Ishikawa (cell line): Measurements from ENCODE around the gene TLR4.

Experiments
- CEBPB ChIP-seq: IDR thresholded peaks from 2 replicates; pipeline ENCODE4 v1.6.1; 2012
- CREB1 ChIP-seq: IDR thresholded peaks from 2 replicates; pipeline ENCODE4 v1.6.1; 2012; ENCODE audit warnings: low read depth
- EGR1 ChIP-seq: IDR thresholded peaks from 2 replicates; pipeline ENCODE4 v1.6.1; 2012
- EP300 ChIP-seq: IDR thresholded peaks from 2 replicates; pipeline ENCODE4 v1.6.1; 2012; ENCODE audit warnings: borderline replicate concordance
- FOXM1 ChIP-seq: IDR thresholded peaks from 2 replicates; pipeline ENCODE4 v1.6.1; 2012; ENCODE audit warnings: low read depth, borderline replicate concordance
- NFIC ChIP-seq: IDR thresholded peaks from 2 replicates; pipeline ENCODE4 v1.6.1; 2012
- RAD21 ChIP-seq: IDR thresholded peaks from 2 replicates; pipeline ENCODE4 v1.6.1; 2012; ENCODE audit warnings: low read depth
- TAF1 ChIP-seq: IDR thresholded peaks from 2 replicates; pipeline ENCODE4 v1.6.1; 2012; ENCODE audit warnings: low read depth, mild to moderate bottlenecking
- TCF12 ChIP-seq: IDR thresholded peaks from 2 replicates; pipeline ENCODE4 v1.6.1; 2012; ENCODE audit warnings: low read depth
- TEAD4 ChIP-seq: IDR thresholded peaks from 2 replicates; pipeline ENCODE4 v1.6.1; 2012
- YY1 ChIP-seq: IDR thresholded peaks from 2 replicates; pipeline ENCODE4 v1.6.1; 2012; ENCODE audit warnings: low read depth
- ZBTB7A ChIP-seq: IDR thresholded peaks from 2 replicates; pipeline ENCODE4 v1.6.1; 2012; ENCODE audit warnings: low read depth
- TF ChIP-seq, protein P1 (sequence below): IDR thresholded peaks from 2 replicates; pipeline ENCODE4 v1.6.1; 2012
- TF ChIP-seq, protein P2 (sequence below): IDR thresholded peaks from 2 replicates; pipeline ENCODE4 v1.6.1; 2012; ENCODE audit warnings: low read depth, mild to moderate bottlenecking
- TF ChIP-seq, protein P3 (sequence below): IDR thresholded peaks from 2 replicates; pipeline ENCODE4 v1.6.1; 2012

Gene TLR4

DNA sequence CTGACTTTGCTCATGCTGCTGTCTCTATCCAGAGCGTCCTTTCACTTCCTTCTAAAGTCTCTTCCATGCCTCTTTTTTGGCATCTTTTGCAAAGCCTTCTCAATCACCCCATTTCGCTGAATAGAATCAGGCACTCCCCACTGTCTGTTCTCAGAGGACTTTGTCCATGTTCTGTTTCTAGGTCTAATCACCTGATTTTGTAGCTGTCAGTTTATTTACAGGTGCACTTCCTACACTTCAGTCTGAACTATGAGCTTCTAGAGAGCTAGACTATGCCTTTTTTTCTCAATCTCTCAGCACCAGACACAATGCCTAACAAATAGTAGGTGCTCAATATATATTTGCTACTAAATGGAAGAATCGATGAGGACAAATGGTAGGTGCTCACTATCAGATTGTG is 29.9 kb downstream of the TLR4 start:
- TF ChIP-seq EP300, result no peak

DNA sequence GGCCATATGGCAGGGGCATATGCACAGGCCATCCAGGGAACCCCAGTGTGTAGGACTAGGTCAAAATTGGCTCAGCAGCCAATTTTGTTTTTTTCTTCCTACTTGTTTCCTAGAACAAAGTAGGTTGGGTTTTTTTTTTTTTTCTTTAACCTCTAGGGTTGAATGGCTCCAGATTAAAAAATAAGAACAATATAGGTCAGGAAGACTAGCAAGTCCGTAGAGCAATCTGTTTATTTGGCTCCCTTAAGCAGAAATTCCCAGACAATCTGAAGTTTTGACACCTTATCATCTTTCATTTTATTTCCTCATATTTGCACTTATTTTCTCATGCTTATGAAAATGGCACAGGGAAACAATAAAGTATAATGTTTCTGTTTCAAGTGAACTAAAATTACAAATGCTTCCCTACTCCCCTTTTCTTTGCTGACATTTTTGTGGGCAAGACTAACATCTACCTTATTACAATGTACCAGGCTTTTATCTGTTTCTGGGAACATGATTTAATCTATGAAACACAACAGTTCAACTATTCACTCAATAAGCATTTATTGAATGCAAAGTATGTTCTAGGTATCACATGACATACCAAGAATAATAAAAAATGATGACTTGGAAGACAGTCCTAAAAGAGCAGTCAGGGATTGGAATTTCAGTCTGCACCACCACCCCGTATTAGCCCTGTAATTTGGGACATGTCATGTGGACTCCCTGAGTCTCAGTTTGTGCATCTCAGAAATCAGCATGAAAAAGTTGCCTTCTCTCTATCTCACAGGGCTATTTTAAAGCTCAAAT is 30.5 kb downstream of the TLR4 start:
- no peak for TF ChIP-seq TEAD4
- TF ChIP-seq CEBPB, result no peak
- TF ChIP-seq TCF12, result no peak
- no peak for TF ChIP-seq EGR1
- TF ChIP-seq NFIC, result no peak
- no peak for TF ChIP-seq FOXM1
- TF ChIP-seq, protein P1, sequence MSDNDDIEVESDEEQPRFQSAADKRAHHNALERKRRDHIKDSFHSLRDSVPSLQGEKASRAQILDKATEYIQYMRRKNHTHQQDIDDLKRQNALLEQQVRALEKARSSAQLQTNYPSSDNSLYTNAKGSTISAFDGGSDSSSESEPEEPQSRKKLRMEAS, result no peak
- TF ChIP-seq CREB1, result no peak
- TF ChIP-seq, protein P2, sequence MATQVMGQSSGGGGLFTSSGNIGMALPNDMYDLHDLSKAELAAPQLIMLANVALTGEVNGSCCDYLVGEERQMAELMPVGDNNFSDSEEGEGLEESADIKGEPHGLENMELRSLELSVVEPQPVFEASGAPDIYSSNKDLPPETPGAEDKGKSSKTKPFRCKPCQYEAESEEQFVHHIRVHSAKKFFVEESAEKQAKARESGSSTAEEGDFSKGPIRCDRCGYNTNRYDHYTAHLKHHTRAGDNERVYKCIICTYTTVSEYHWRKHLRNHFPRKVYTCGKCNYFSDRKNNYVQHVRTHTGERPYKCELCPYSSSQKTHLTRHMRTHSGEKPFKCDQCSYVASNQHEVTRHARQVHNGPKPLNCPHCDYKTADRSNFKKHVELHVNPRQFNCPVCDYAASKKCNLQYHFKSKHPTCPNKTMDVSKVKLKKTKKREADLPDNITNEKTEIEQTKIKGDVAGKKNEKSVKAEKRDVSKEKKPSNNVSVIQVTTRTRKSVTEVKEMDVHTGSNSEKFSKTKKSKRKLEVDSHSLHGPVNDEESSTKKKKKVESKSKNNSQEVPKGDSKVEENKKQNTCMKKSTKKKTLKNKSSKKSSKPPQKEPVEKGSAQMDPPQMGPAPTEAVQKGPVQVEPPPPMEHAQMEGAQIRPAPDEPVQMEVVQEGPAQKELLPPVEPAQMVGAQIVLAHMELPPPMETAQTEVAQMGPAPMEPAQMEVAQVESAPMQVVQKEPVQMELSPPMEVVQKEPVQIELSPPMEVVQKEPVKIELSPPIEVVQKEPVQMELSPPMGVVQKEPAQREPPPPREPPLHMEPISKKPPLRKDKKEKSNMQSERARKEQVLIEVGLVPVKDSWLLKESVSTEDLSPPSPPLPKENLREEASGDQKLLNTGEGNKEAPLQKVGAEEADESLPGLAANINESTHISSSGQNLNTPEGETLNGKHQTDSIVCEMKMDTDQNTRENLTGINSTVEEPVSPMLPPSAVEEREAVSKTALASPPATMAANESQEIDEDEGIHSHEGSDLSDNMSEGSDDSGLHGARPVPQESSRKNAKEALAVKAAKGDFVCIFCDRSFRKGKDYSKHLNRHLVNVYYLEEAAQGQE, result no peak
- no peak for TF ChIP-seq RAD21
- TF ChIP-seq YY1, result no peak
- no peak for TF ChIP-seq EP300
- no peak for TF ChIP-seq ZBTB7A

DNA sequence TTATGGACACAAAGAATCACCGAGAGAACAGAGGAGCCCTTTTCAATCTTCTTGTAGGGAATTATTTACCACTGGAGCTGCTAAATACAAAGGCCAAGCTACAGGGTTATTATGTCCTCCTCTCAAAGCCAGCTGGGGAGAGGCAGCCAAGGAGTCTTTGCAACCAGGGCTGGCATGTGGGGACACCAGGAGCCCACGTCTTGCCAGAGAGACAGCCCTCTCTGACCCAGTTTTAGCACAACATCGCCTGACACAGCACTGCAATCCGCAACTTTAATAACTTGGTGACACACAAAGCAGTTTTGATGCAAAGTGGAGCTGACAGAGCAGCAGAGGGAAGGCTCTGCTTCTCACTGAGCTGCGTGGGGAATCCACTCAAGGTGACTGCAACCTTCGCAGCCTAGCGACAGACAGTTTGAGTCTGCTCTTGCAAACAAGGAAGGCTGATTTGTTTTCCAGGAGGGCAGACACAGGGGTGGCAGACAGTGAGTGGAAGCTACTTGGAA is 33.6 kb downstream of the TLR4 start:
- TF ChIP-seq EGR1 (no peak), NFIC (no peak), TCF12 (no peak), CREB1 (no peak), TEAD4 (no peak), CEBPB (no peak), EP300 (no peak)
- TF ChIP-seq, protein P2, result no peak
- TF ChIP-seq, protein P1, result no peak

DNA sequence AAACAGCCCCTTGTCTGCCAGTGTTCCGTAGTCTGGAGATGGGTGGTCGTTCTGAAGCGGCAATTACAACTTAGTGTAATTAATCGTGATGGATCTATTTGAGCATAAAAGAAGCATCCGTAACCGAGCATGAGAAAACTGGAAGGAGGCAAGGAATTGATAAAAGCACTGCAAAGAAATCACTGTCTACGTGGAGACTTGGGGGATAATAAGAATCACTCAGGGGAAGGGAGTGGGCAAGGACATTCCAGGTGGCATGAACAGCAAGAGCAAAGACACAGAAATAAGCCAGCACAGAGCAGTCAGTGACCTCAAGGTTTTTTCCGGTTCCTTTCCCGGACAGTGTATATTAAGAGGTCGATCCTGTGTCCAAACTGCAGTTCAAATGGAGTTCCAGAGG is 35.0 kb downstream of the TLR4 start:
- TF ChIP-seq TEAD4, result no peak
- TF ChIP-seq, protein P3, sequence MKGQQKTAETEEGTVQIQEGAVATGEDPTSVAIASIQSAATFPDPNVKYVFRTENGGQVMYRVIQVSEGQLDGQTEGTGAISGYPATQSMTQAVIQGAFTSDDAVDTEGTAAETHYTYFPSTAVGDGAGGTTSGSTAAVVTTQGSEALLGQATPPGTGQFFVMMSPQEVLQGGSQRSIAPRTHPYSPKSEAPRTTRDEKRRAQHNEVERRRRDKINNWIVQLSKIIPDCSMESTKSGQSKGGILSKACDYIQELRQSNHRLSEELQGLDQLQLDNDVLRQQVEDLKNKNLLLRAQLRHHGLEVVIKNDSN, result no peak
- TF ChIP-seq YY1, result no peak
- no peak for TF ChIP-seq RAD21
- no peak for TF ChIP-seq EGR1
- TF ChIP-seq, protein P1, result no peak
- no peak for TF ChIP-seq TAF1
- TF ChIP-seq EP300, result no peak
- no peak for TF ChIP-seq FOXM1

DNA sequence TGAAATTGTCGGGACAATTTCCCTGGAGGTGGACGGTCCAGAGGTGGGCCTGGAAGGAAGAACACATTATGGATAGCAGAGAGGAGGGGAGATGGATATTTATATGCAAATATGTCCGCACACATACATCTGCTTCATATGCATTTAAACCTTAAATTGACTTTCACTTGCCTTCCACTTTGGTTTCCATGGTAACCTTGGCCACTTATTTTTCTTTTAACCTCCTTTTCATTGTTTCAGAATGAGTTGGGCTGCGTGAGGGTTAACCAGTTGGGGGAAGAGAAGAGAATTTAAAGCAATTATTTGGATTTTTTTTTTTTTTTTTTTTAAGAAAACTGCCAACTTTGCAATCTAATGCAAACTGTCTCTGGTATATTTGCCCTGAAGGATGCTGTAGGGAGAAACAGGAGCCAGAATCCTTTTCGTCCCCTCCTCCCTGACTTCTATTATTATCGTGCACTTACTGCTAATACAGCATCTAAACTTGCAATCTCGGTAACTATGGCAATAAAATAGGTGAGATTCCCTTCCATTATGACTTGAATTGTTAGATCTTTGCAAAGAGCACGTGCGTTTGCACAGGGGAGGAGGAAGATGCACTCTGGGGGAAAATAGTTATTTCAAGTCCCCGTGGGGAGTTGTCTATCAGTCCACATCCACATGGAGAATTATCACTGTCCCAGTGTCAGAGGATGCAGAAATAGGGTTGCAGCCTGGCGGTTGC is 35.6 kb downstream of the TLR4 start:
- TF ChIP-seq RAD21, result no peak
- no peak for TF ChIP-seq CREB1
- no peak for TF ChIP-seq TCF12
- no peak for TF ChIP-seq CEBPB
- TF ChIP-seq YY1, result no peak
- TF ChIP-seq, protein P2, result no peak
- TF ChIP-seq EP300, result no peak
- no peak for TF ChIP-seq EGR1
- TF ChIP-seq TEAD4, result no peak
- no peak for TF ChIP-seq NFIC
- no peak for TF ChIP-seq ZBTB7A
